Gastroesophageal sphincter (tissue), 4 donors: ENCODE data around the gene JMJD8. TPM values are rescaled to one million over a fixed set of nuclear protein-coding genes. Genes with fewer than 3 reads are reported as not detected.

Source experiments
- ATAC-seq: fragments of 150-250 bp; one replicate; pipeline ENCODE4 v1.9.1; 2016; ENCODE audit warnings: mild to moderate bottlenecking, moderate library complexity
- H3K27ac ChIP-seq, 4 donors: fragments of 200-600 bp; sonication (generic) in 3 of 4; 1 replicate in 3 of 4; 2 replicates in 1 of 4; pipeline ENCODE4 v1.5.1; 2016 to 2019
- H3K27me3 ChIP-seq: fragments of 200-600 bp; sonication (generic); one replicate; pipeline ENCODE4 v1.5.1; 2019
- H3K36me3 ChIP-seq, 2 donors: fragments of 200-600 bp; sonication (generic); one replicate each; pipeline ENCODE4 v1.5.1; 2019; ENCODE audit warnings: control low read depth in 1 of 2
- H3K4me1 ChIP-seq, 3 donors: fragments of 200-600 bp; sonication (generic); 1 replicate in 2 of 3; 2 replicates in 1 of 3; pipeline ENCODE4 v1.5.1; 2016 to 2019; ENCODE audit warnings: control low read depth in 2 of 3
- H3K4me3 ChIP-seq, 2 donors: fragments of 200-600 bp; sonication (generic); one replicate each; pipeline ENCODE4 v1.5.1; 2019; ENCODE audit warnings: mild to moderate bottlenecking in 1 of 2, moderate library complexity in 1 of 2
- H3K9me3 ChIP-seq, 3 donors: fragments of 200-600 bp; sonication (generic); one replicate each; pipeline ENCODE4 v1.5.1; 2017 to 2019; ENCODE audit warnings: control low read depth in 2 of 3
- EP300 ChIP-seq: sonication (generic); formaldehyde crosslinking; IDR thresholded peaks from one replicate; pipeline ENCODE4 v1.6.1; 2017; ENCODE audit warnings: antibody characterized with exemption, mild to moderate bottlenecking
- POLR2A ChIP-seq, 2 donors: fragments of 450-650 bp; IDR thresholded peaks; one replicate each; pipeline ENCODE4 v1.6.1; 2017; ENCODE audit warnings: antibody characterized with exemption in 2 of 2, mild to moderate bottlenecking in 2 of 2, moderate library complexity in 1 of 2
- POLR2AphosphoS5 ChIP-seq: sonication (generic); formaldehyde crosslinking; IDR thresholded peaks from one replicate; pipeline ENCODE4 v1.6.1; 2017; ENCODE audit warnings: antibody characterized with exemption
- WGBS, 2 donors: methylation state at CpG; one replicate each; pipeline ENCODE4 v1.1.5; 2018; ENCODE audit warnings: low coverage in 1 of 2; 5-methylcytosine and 5-hydroxymethylcytosine counted together
- total RNA-seq, 4 donors: library from RNA; depleted of rRNA; stranded (reverse); fragments of >200 nt; gene quantifications; one replicate each; pipeline ENCODE4 v1.1.0, GENCODE V29; 2016
- TF ChIP-seq, protein P1 (sequence below), 4 experiments: fragments of 200-600 bp in 2 of 4; fragments of 450-650 bp in 2 of 4; sonication (generic) in 1 of 4; IDR thresholded peaks; one replicate each; pipeline ENCODE4 v1.5.1; 2017 to 2019; ENCODE audit warnings: antibody characterized with exemption in 4 of 4, mild to moderate bottlenecking in 2 of 4, moderate library complexity in 2 of 4

Gene JMJD8, protein sequence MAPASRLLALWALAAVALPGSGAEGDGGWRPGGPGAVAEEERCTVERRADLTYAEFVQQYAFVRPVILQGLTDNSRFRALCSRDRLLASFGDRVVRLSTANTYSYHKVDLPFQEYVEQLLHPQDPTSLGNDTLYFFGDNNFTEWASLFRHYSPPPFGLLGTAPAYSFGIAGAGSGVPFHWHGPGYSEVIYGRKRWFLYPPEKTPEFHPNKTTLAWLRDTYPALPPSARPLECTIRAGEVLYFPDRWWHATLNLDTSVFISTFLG
- total RNA-seq = 100 to 1,000 TPM in 1 of 4 donors, 10 to 100 TPM in 3; 70.2 to 109 (median 90.5) TPM

DNA sequence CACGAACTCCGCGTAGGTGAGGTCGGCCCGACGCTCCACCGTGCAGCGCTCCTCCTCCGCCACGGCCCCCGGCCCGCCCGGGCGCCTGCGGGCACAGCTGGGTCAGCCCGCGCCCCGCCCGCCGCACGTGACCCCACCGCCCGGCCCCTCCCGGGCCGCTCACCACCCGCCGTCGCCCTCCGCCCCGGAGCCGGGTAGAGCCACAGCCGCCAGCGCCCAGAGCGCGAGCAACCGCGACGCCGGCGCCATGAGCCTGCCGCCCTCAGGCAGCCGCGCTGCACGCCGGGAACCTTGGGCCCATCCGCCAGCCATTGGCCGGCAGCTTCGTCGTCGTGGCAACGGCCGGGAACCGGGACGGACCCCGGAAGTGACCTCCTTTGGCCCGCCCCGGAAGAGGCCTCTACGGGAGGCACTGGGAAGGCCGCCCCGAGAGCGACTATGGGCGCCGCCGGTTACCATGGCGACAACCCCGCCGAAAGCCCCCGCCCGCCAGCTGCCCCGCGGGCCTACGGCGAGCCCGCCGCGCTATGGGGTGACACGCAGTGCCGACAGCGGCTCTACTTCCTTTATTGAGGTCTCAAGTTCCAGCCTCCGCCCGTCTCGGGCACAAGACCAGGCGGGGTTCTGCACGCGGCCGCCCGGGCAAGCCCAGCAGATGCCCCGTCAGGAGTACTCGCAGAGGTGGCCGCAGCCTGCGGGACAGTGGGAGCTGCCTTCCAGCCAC lies at the start of gene JMJD8:
TSS of gene JMJD8 (minus strand) at position 264 of the 724 bp plus-strand sequence. CDS start at position 249, 15 bp downstream.
- no peaks in the 10 kb centered on the region for H3K27me3 ChIP-seq
- H3K27ac ChIP-seq = peak within 1 kb of the TSS; percentile 41 to 88 (median 82)
- no peaks in the 10 kb centered on the region for H3K9me3 ChIP-seq
- peak within 1 kb of the TSS; percentile 47 to 81 for H3K4me3 ChIP-seq
- WGBS, 2 donors = no CpG with 5 or more reads among the region's 91 CpGs
- peak; percentile 73 for TF ChIP-seq POLR2AphosphoS5
- peak; percentile 70 to 72 for TF ChIP-seq POLR2A (IDR thresholded peaks at IDR 0.05)
- TF ChIP-seq EP300 = no peak
- TF ChIP-seq, protein P1, sequence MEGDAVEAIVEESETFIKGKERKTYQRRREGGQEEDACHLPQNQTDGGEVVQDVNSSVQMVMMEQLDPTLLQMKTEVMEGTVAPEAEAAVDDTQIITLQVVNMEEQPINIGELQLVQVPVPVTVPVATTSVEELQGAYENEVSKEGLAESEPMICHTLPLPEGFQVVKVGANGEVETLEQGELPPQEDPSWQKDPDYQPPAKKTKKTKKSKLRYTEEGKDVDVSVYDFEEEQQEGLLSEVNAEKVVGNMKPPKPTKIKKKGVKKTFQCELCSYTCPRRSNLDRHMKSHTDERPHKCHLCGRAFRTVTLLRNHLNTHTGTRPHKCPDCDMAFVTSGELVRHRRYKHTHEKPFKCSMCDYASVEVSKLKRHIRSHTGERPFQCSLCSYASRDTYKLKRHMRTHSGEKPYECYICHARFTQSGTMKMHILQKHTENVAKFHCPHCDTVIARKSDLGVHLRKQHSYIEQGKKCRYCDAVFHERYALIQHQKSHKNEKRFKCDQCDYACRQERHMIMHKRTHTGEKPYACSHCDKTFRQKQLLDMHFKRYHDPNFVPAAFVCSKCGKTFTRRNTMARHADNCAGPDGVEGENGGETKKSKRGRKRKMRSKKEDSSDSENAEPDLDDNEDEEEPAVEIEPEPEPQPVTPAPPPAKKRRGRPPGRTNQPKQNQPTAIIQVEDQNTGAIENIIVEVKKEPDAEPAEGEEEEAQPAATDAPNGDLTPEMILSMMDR (IDR thresholded peaks at IDR 0.05) = peak in 1 of 4 experiments; percentile 5
- peaks cover 0 to 77% (median 51%) of the 10 kb centered on the region in 3 donors for H3K4me1 ChIP-seq
- peak; percentile 85 for ATAC-seq
- H3K36me3 ChIP-seq = peaks cover 0 to 46% of the 10 kb centered on the region in 2 donors

DNA sequence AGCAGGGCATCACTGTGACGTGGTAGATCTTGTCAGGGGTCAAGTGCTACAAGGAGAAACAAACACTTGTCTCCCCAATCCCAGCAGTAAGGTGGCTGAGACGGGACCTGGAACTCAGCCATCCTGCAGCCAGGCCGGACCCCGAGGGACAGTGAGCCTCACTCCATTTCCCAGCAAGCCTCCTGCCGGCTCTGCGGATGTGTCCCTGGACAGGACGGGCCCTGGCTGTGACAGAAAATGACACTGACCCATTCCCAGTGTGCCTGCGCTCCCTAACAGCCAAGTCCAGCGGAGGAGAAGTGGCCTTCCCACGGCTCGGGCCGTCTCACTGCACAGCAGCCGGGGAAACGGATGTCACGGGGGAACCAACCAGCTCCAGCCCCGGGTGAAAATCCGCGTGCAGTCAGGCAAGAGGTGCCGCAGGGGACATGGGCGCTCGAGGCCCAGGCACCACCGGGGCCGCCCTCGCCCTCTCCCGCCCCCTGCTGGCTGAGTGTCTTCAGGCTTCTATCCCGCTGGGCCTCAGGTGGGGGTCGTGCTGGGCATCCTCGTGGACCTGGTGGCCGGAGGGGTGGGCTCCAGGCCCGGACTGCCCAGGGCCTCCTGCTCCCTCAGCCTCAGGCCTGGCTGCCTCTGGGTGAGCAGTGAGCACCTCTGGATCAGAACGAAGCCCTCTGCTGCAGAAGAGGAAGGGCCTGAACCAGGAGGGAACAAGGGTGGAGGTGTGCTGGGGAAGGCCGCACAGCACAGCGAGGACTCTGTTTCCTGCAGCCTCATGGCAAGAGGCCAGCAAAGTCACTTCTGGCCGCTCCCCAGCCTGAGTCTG lies 49.5 kb upstream of the JMJD8 start:
- Histone ChIP-seq H3K36me3 (peaks cover 0 to 92% of the 10 kb centered on the region in 2 donors), H3K4me1 (peaks cover 0 to 6% (median 2%) of the 10 kb centered on the region in 3 donors), H3K27ac (no peak overlapping the region), H3K27me3 (peaks cover 9% of the 10 kb centered on the region), H3K4me3 (no peak overlapping the region), H3K9me3 (no peaks in the 10 kb centered on the region)
- 90% methylated on average over 2 of the region's 34 CpGs; no CpG with 5 or more reads in 1 of the 2 donors for WGBS, 2 donors
- ATAC-seq = no peak
- TF ChIP-seq EP300 = no peak
- TF ChIP-seq POLR2AphosphoS5 = no peak
- TF ChIP-seq, protein P1 (IDR thresholded peaks at IDR 0.05) = peak in 1 of 4 experiments; percentile 34
- no peak for TF ChIP-seq POLR2A (IDR thresholded peaks at IDR 0.05)

DNA sequence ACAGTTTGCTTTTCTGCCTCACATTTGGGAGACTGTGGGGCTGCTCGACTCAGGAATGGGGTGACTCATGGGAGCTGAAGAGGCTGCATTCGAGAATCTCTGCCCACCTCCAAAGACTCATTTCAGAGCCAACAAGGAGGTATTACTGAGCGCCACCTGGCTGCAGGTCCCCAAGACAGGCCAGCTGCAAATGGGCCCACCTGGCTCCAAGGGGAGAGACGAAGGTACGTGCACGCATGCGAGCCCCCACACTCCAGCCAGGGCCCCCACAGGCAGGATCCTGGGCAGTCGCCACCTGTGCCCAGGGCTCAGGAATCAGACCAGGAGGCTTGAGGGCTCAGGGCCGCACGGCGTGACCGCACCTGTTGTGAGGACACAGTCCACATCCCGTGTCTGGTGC lies 48.8 kb upstream of the JMJD8 start:
- WGBS, 2 donors = no CpG with 5 or more reads among the region's 13 CpGs

DNA sequence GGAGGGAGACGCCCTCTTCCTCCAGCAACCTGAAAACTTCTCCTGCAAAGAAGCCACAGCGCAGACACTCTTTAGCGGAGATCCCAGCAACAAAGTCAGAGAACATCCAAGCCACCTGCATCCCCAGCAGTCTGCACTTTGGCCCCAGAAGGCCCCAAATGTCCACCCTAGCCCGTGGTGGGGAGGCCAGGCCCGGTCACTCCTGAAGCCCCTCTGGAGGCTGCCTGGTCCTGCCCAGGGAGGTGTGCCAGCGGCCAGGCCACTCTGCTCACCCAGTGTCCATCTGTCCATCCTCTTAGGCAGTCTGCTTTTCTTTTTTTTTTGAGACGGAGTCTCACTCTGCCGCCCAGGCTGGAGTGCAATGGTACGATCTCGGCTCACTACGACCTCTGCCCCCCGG lies 48.2 kb upstream of the JMJD8 start:
- no peaks in the 10 kb centered on the region for H3K9me3 ChIP-seq
- peaks cover 0 to 19% (median 15%) of the 10 kb centered on the region in 3 donors for H3K4me1 ChIP-seq
- TF ChIP-seq EP300 (no peak), POLR2AphosphoS5 (no peak)
- TF ChIP-seq, protein P1 (IDR thresholded peaks at IDR 0.05) = no peak
- peaks cover 22% of the 10 kb centered on the region for H3K27me3 ChIP-seq
- no peak overlapping the region for H3K27ac ChIP-seq
- no peak for ATAC-seq
- H3K4me3 ChIP-seq = no peak overlapping the region
- peaks cover 0 to 80% of the 10 kb centered on the region in 2 donors for H3K36me3 ChIP-seq
- 83 to 98% methylated on average over 1 to 5 of the region's 12 CpGs for WGBS, 2 donors

More for the DNA sequence above, 48.8 kb upstream of the JMJD8 start:
- TF ChIP-seq POLR2AphosphoS5 (no peak), POLR2A (IDR thresholded peaks at IDR 0.05) (no peak), EP300 (no peak)
- TF ChIP-seq, protein P1 (IDR thresholded peaks at IDR 0.05) = no peak
- Histone ChIP-seq H3K27me3 (peaks cover 16% of the 10 kb centered on the region), H3K4me1 (peaks cover 0 to 12% (median 9%) of the 10 kb centered on the region in 3 donors), H3K9me3 (no peaks in the 10 kb centered on the region), H3K4me3 (no peak overlapping the region), H3K27ac (no peak overlapping the region), H3K36me3 (peaks cover 0 to 86% of the 10 kb centered on the region in 2 donors)
- ATAC-seq = no peak
